ENCODE results near the gene LAX1.

Gene LAX1

GRCh38 chr1:203778146-203778545 lies 13.2 kb downstream of the LAX1 start:
- TF ChIP-seq CTCF (IDR thresholded peaks at IDR 0.05; ENCODE audit: poor library complexity, severe bottlenecking), result no peak
- no peak for DNase-seq (ENCODE audit: low spot score)
- Histone ChIP-seq H3K9me3 (ENCODE audit: severe bottlenecking) (no peaks in the 10 kb centered on the region), H3K36me3 (ENCODE audit: low read depth) (no peaks in the 10 kb centered on the region), H3K27me3 (ENCODE audit: insufficient read depth, poor library complexity, severe bottlenecking) (no peaks in the 10 kb centered on the region), H3K4me1 (ENCODE audit: insufficient read depth, poor library complexity, severe bottlenecking) (no peaks in the 10 kb centered on the region), H3K4me3 (ENCODE audit: severe bottlenecking) (no peak overlapping the region), H3K27ac (ENCODE audit: poor library complexity, severe bottlenecking) (no peak overlapping the region)
- no peak for ATAC-seq (ENCODE audit: low read depth)

GRCh38 chr1:203778789-203779188 lies 13.8 kb downstream of the LAX1 start:
- H3K27me3 ChIP-seq (ENCODE audit: insufficient read depth, poor library complexity, severe bottlenecking), result no peaks in the 10 kb centered on the region
- H3K4me1 ChIP-seq (ENCODE audit: insufficient read depth, poor library complexity, severe bottlenecking), result no peaks in the 10 kb centered on the region
- no peaks in the 10 kb centered on the region for H3K36me3 ChIP-seq (ENCODE audit: low read depth)
- H3K9me3 ChIP-seq (ENCODE audit: severe bottlenecking), result no peaks in the 10 kb centered on the region
- ATAC-seq (ENCODE audit: low read depth) (no peak), DNase-seq (ENCODE audit: low spot score) (no peak)
- TF ChIP-seq CTCF (IDR thresholded peaks at IDR 0.05; ENCODE audit: poor library complexity, severe bottlenecking), result no peak
- H3K27ac ChIP-seq (ENCODE audit: poor library complexity, severe bottlenecking), result no peak overlapping the region
- H3K4me3 ChIP-seq (ENCODE audit: severe bottlenecking), result no peak overlapping the region

GRCh38 chr1:203781962-203782361 lies 17.0 kb downstream of the LAX1 start:
- no peaks in the 10 kb centered on the region for H3K36me3 ChIP-seq (ENCODE audit: low read depth)
- H3K4me1 ChIP-seq (ENCODE audit: insufficient read depth, poor library complexity, severe bottlenecking), result no peaks in the 10 kb centered on the region
- no peak for DNase-seq (ENCODE audit: low spot score)

GRCh38 chr1:203789966-203790365 lies 25.0 kb downstream of the LAX1 start:
- H3K27me3 ChIP-seq (ENCODE audit: insufficient read depth, poor library complexity, severe bottlenecking), result no peaks in the 10 kb centered on the region
- H3K4me3 ChIP-seq (ENCODE audit: severe bottlenecking), result no peak overlapping the region
- H3K4me1 ChIP-seq (ENCODE audit: insufficient read depth, poor library complexity, severe bottlenecking), result peaks cover 2% of the 10 kb centered on the region
- no peaks in the 10 kb centered on the region for H3K36me3 ChIP-seq (ENCODE audit: low read depth)
- H3K9me3 ChIP-seq (ENCODE audit: severe bottlenecking), result no peaks in the 10 kb centered on the region
- no peak for DNase-seq (ENCODE audit: low spot score)
- no peak for TF ChIP-seq CTCF (IDR thresholded peaks at IDR 0.05; ENCODE audit: poor library complexity, severe bottlenecking)
- no peak overlapping the region for H3K27ac ChIP-seq (ENCODE audit: poor library complexity, severe bottlenecking)
- ATAC-seq (ENCODE audit: low read depth), result no peak

More at GRCh38 chr1:203781962-203782361, 17.0 kb downstream of the LAX1 start:
- ATAC-seq (ENCODE audit: low read depth), result no peak
- no peak for TF ChIP-seq CTCF (IDR thresholded peaks at IDR 0.05; ENCODE audit: poor library complexity, severe bottlenecking)
- no peaks in the 10 kb centered on the region for H3K9me3 ChIP-seq (ENCODE audit: severe bottlenecking)
- H3K4me3 ChIP-seq (ENCODE audit: severe bottlenecking), result no peak overlapping the region
- no peak overlapping the region for H3K27ac ChIP-seq (ENCODE audit: poor library complexity, severe bottlenecking)
- H3K27me3 ChIP-seq (ENCODE audit: insufficient read depth, poor library complexity, severe bottlenecking), result no peaks in the 10 kb centered on the region

DNA sequence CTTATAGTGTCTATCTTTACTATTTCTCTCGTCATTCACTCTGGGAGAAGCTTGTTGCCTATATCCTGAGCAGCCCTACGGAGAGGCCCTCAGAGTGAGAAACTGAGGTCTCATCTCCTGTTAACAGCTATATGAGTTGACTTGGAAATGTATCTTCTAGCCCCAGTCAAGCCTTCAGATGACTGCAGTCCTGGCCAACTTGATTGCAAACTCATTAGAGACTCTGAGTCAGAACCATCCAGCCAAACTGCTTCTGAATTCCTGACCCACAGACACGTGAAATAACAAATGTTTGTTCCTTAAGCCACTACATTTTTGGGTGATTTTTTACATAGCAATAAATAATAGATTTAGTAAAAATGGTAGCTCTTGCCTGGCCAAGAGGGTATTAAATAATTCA lies 26.5 kb downstream of the LAX1 start:
- Histone ChIP-seq H3K9me3 (ENCODE audit: severe bottlenecking) (no peaks in the 10 kb centered on the region), H3K4me1 (ENCODE audit: insufficient read depth, poor library complexity, severe bottlenecking) (peaks cover 4% of the 10 kb centered on the region), H3K4me3 (ENCODE audit: severe bottlenecking) (no peak overlapping the region), H3K36me3 (ENCODE audit: low read depth) (peaks cover 2% of the 10 kb centered on the region), H3K27ac (ENCODE audit: poor library complexity, severe bottlenecking) (no peak overlapping the region), H3K27me3 (ENCODE audit: insufficient read depth, poor library complexity, severe bottlenecking) (no peaks in the 10 kb centered on the region)
- no peak for TF ChIP-seq CTCF (IDR thresholded peaks at IDR 0.05; ENCODE audit: poor library complexity, severe bottlenecking)
- DNase-seq (ENCODE audit: low spot score) (no peak), ATAC-seq (ENCODE audit: low read depth) (no peak)

All from RWPE2 (cell line).